Suprapubic skin (tissue), 4 donors: ENCODE measurements around the gene NQO1.

Source experiments
- CTCF ChIP-seq, 2 donors: fragments of 200-600 bp in 1 of 2; fragments of 450-650 bp in 1 of 2; sonication (generic) in 1 of 2; IDR thresholded peaks; one replicate each; pipeline ENCODE4 v1.5.1; 2016 to 2019; ENCODE audit warnings: antibody characterized with exemption in 2 of 2, mild to moderate bottlenecking in 1 of 2, moderate library complexity in 1 of 2
- EP300 ChIP-seq: sonication (generic); formaldehyde crosslinking; IDR thresholded peaks from one replicate; pipeline ENCODE4 v1.6.1; 2017; ENCODE audit warnings: antibody characterized with exemption
- POLR2AphosphoS5 ChIP-seq, 3 donors: sonication (generic); formaldehyde crosslinking; IDR thresholded peaks; one replicate each; pipeline ENCODE4 v1.6.1; 2017; ENCODE audit warnings: antibody characterized with exemption in 3 of 3

GRCh38 chr16:69693916-69694315 lies 32.4 kb downstream of the NQO1 start:
- no peak for TF ChIP-seq CTCF (IDR thresholded peaks at IDR 0.05)
- no peak for TF ChIP-seq EP300
- no peak for TF ChIP-seq POLR2AphosphoS5 (IDR thresholded peaks at IDR 0.05)
